Spleen (tissue), 11 donors: Measurements from ENCODE around the gene AADAC. TPM values are rescaled to one million over a fixed set of nuclear protein-coding genes. Genes with fewer than 3 reads are reported as not detected.

Experiments
- DNase-seq: peaks from one replicate; pipeline ENCODE4 v3.0.0-alpha.2; 2020
- H3K27ac ChIP-seq, 8 donors: fragments of 200-600 bp; sonication (generic) in 7 of 8; 1 replicate in 4 of 8; 2 replicates in 4 of 8; pipeline versions ENCODE4 v1.5.0 to v1.8.0; 2016 to 2021; ENCODE audit warnings: inconsistent platforms in 4 of 8, mild to moderate bottlenecking in 4 of 8, moderate library complexity in 1 of 8
- H3K27me3 ChIP-seq, 7 donors: fragments of 200-600 bp; sonication (generic) in 6 of 7; replicated peaks in 1 of 7; 1 replicate in 4 of 7; 2 replicates in 3 of 7; pipeline versions ENCODE4 v1.5.0 to v1.8.0; 2016 to 2021; ENCODE audit warnings: inconsistent platforms in 3 of 7, mild to moderate bottlenecking in 1 of 7
- H3K36me3 ChIP-seq, 6 donors: fragments of 200-600 bp; sonication (generic) in 5 of 6; 1 replicate in 4 of 6; 2 replicates in 2 of 6; pipeline versions ENCODE4 v1.5.0 to v1.8.0; 2016 to 2021; ENCODE audit warnings: inconsistent platforms in 2 of 6
- H3K4me1 ChIP-seq, 6 donors: fragments of 200-600 bp; sonication (generic) in 5 of 6; 1 replicate in 3 of 6; 2 replicates in 3 of 6; pipeline versions ENCODE4 v1.5.0 to v1.8.0; 2016 to 2021; ENCODE audit warnings: inconsistent platforms in 3 of 6
- H3K4me3 ChIP-seq, 8 donors: fragments of 200-600 bp; sonication (generic) in 7 of 8; 1 replicate in 4 of 8; 2 replicates in 4 of 8; pipeline versions ENCODE4 v1.5.0 to v1.8.0; 2016 to 2021; ENCODE audit warnings: inconsistent platforms in 4 of 8, mild to moderate bottlenecking in 4 of 8, moderate library complexity in 2 of 8
- H3K9me3 ChIP-seq, 8 donors: fragments of 200-600 bp; sonication (generic) in 7 of 8; 1 replicate in 4 of 8; 2 replicates in 4 of 8; pipeline versions ENCODE4 v1.5.0 to v1.8.0; 2016 to 2021; ENCODE audit warnings: inconsistent platforms in 4 of 8
- CTCF ChIP-seq, 11 experiments: fragments of 200-600 bp in 7 of 11; fragments of 450-650 bp in 4 of 11; sonication (generic) in 4 of 11; IDR thresholded peaks in 8 of 11; conservative IDR thresholded peaks in 3 of 11; 1 replicate in 7 of 11; 2 replicates in 4 of 11; pipeline versions ENCODE4 v1.4.0 to v1.8.0; 2016 to 2021; ENCODE audit warnings: antibody characterized with exemption in 11 of 11, inconsistent platforms in 4 of 11, mild to moderate bottlenecking in 1 of 11
- POLR2A ChIP-seq, 3 donors: fragments of 450-650 bp; IDR thresholded peaks; one replicate each; pipeline ENCODE4 v1.5.1; 2017; ENCODE audit warnings: antibody characterized with exemption in 3 of 3, mild to moderate bottlenecking in 1 of 3
- POLR2AphosphoS5 ChIP-seq, 3 donors: sonication (generic); formaldehyde crosslinking; IDR thresholded peaks; one replicate each; pipeline ENCODE4 v1.5.1; 2017; ENCODE audit warnings: antibody characterized with exemption in 3 of 3
- WGBS, 5 donors: extraction: QIAGEN DNeasy Blood & Tissue Kit in 3 of 5; methylation state at CpG; one replicate each; pipeline versions ENCODE4 v1.1.5 to v1.1.7; 2013 to 2018; 5-methylcytosine and 5-hydroxymethylcytosine counted together
- intact Hi-C: fragments of 100-400 bp; cut with DNase I; formaldehyde crosslinking; loops from one replicate; pipeline ENCODE4 v1.15.0; 2023; ENCODE audit warnings: low total_unique reads
- polyA plus RNA-seq, 3 donors: library from polyadenylated mRNA; stranded (reverse); fragments of 200-250 nt; gene quantifications; one replicate each; pipeline ENCODE4 v1.2.1, GENCODE V29; 2013
- total RNA-seq, 7 donors: library from RNA; depleted of rRNA in 3 of 7; stranded (reverse); fragments of >200 nt in 3 of 7; fragmentation: NEBNext Ultra II Directional in 4 of 7; extraction: Animal tissue kit (Norgen Biotek cat#: 25700) in 4 of 7; gene quantifications; one replicate each; pipeline versions ENCODE4 v1.1.0 to v1.2.1, GENCODE V29; 2016 to 2021
- donor health status: healthy with polysubstance abuse.
- donor health status: DM: no; HTN: no; CAD: no; lungs with moderate emphysema.
- donor health status: DM: no; HTN: no; CAD: no.
- donor health status: Bipolar disorder and iron deficiency.
- donor health status: healthy.
- donor health status: DM: no; HTN: no; CAD: no.
- donor health status: DM: yes; HTN: yes; CAD: no.

Gene AADAC
- total and polyA plus RNA-seq, 10 donors: 0.22 TPM; not detected in 9

- TF ChIP-seq CTCF (IDR thresholded peaks at IDR 0.05 in 8 of 11, conservative IDR thresholded peaks at IDR 0.05 in 3 of 11) (no peak), POLR2A (IDR thresholded peaks at IDR 0.05) (no peak)
- H3K9me3 ChIP-seq: peaks cover 0 to 14% (median 4%) of the 10 kb centered on the region in 8 donors
- DNase-seq: no peak
- no peak overlapping the region for H3K27ac ChIP-seq
- H3K36me3 ChIP-seq: no peaks in the 10 kb centered on the region
- intact Hi-C loops: no loop called here
- H3K4me1 ChIP-seq: no peaks in the 10 kb centered on the region
- 63 to 78% (median 66%) methylated on average over 10 to 11 of the region's 11 CpGs for WGBS, 5 donors
- H3K4me3 ChIP-seq: no peak overlapping the region
- no peaks in the 10 kb centered on the region for H3K27me3 ChIP-seq
These were observed 38.3 kb downstream of the AADAC start for GRCh38 chr3:151852074-151852811.

- Histone ChIP-seq H3K27me3 (no peaks in the 10 kb centered on the region), H3K4me3 (no peak overlapping the region), H3K27ac (no peak overlapping the region), H3K36me3 (no peaks in the 10 kb centered on the region), H3K9me3 (no peaks in the 10 kb centered on the region), H3K4me1 (no peaks in the 10 kb centered on the region)
- DNase-seq: no peak
- intact Hi-C loops: no loop called here
- TF ChIP-seq CTCF (IDR thresholded peaks at IDR 0.05 in 8 of 11, conservative IDR thresholded peaks at IDR 0.05 in 3 of 11) (no peak), POLR2A (IDR thresholded peaks at IDR 0.05) (no peak), POLR2AphosphoS5 (IDR thresholded peaks at IDR 0.05) (no peak)
- WGBS, 5 donors: 91 to 98% (median 94%) methylated on average over 3 of the region's 3 CpGs
These were observed 42.2 kb downstream of the AADAC start for GRCh38 chr3:151856118-151856517.

- H3K4me3 ChIP-seq: no peak overlapping the region
- H3K27ac ChIP-seq: no peak overlapping the region
- no peak for DNase-seq
- TF ChIP-seq POLR2A (IDR thresholded peaks at IDR 0.05) (no peak), POLR2AphosphoS5 (IDR thresholded peaks at IDR 0.05) (no peak), CTCF (IDR thresholded peaks at IDR 0.05 in 8 of 11, conservative IDR thresholded peaks at IDR 0.05 in 3 of 11) (no peak)
- 89 to 97% (median 92%) methylated on average over 2 of the region's 2 CpGs for WGBS, 5 donors
- no peaks in the 10 kb centered on the region for H3K36me3 ChIP-seq
- intact Hi-C loops: no loop called here
- H3K4me1 ChIP-seq: no peaks in the 10 kb centered on the region
- H3K9me3 ChIP-seq: no peaks in the 10 kb centered on the region
- no peaks in the 10 kb centered on the region for H3K27me3 ChIP-seq
These were observed 42.7 kb downstream of the AADAC start for GRCh38 chr3:151856641-151857040.

GRCh38 chr3:151859233-151859673 lies 45.3 kb downstream of the AADAC start:
- intact Hi-C loops: no loop called here
- no peaks in the 10 kb centered on the region for H3K9me3 ChIP-seq
- TF ChIP-seq POLR2AphosphoS5 (IDR thresholded peaks at IDR 0.05) (no peak), POLR2A (IDR thresholded peaks at IDR 0.05) (no peak), CTCF (IDR thresholded peaks at IDR 0.05 in 8 of 11, conservative IDR thresholded peaks at IDR 0.05 in 3 of 11) (no peak)
- no peaks in the 10 kb centered on the region for H3K27me3 ChIP-seq
- WGBS, 5 donors: 83 to 94% (median 88%) methylated on average over 2 of the region's 2 CpGs
- H3K27ac ChIP-seq: no peak overlapping the region
- DNase-seq: no peak
- no peaks in the 10 kb centered on the region for H3K36me3 ChIP-seq
- H3K4me3 ChIP-seq: no peak overlapping the region
- peaks cover 0 to 3% (median 0%) of the 10 kb centered on the region in 6 donors for H3K4me1 ChIP-seq
